ENCODE results near the gene TMEM14C. TPM values are rescaled to one million over a fixed set of nuclear protein-coding genes. Genes with fewer than 3 reads are reported as not detected.

TMEM14C gene
- 93.6 and 98.1 TPM in 2 replicates for total RNA-seq

DNA sequence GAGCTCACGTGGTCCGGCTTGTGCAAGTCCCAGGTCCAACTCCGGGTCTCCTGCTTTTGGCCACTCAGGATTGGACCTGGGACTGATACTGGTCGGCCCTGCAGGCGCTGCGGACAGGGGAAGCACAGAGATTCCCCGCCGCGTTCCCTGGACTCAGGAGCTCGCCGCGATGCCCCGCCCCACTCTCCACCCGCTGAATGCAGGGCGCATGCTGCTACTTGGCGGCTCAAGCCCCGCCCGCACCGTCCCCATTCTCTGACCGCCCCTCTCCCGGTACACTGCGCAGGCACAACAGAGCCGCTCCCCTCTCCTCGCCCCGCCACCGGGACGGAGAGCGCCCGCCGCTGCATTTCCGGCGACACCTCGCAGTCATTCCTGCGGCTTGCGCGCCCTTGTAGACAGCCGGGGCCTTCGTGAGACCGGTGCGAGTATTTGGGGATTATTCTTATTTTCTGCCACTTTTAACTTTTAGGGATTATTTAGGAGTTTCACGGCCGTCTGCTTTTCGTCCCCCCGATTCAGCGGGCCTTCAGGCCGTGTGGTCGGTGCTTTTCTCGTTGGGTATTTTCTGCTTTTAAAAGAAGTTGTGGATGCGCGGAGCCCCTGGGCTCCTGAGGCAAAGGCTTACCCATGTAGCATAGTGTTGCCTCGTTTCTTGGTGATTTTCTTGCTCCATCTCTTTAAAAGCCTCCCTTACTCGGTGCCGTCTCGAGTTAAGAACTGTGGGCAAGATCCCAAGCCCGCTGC is at the start of gene TMEM14C:
TMEM14C (plus strand) TSS at position 251 of the 747 bp plus-strand sequence. CDS start 1,544 bp downstream, outside the sequence.

GRCh38 chr6:10694302-10695085 is 28.4 kb upstream of the TMEM14C start, which contains the start of the genes C6orf52 and PAK1IP1:
TSS of gene C6orf52 (minus strand) at chr6:10694616. CDS start at chr6:10687550, 7,066 bp downstream.
TSS of gene PAK1IP1 (plus strand) at chr6:10694972. CDS start at chr6:10694986, 14 bp downstream.

GRCh38 chr6:10747251-10747972 is 24.5 kb downstream of the TMEM14C start, which contains the start of gene TMEM14B:
TSS of gene TMEM14B (plus strand) at chr6:10747805. CDS start at chr6:10749246, 1,441 bp downstream.

Other genes starting within 250 kb of the TMEM14C start
- gene GCNT2, start 201.7 kb upstream of the TMEM14C start, total RNA-seq, result 5.2 and 12.2 TPM in 2 replicates
- 1.1 TPM in 1 of 2 replicates, not detected in the other for gene C6orf52, start 28.5 kb upstream of the TMEM14C start, total RNA-seq
- 29.6 and 37.1 TPM in 2 replicates for gene PAK1IP1, start 28.1 kb upstream of the TMEM14C start, total RNA-seq
- gene TMEM14B, start 24.7 kb downstream of the TMEM14C start, total RNA-seq, result 82.8 and 106 TPM in 2 replicates
- not detected in 2 replicates for gene MAK, start 115.5 kb downstream of the TMEM14C start, total RNA-seq
- gene GCM2, start 159.0 kb downstream of the TMEM14C start, total RNA-seq, result not detected in 2 replicates
- gene SYCP2L, start 164.0 kb downstream of the TMEM14C start, total RNA-seq, result under 0.01 TPM in 1 of 2 replicates, not detected in the other

Measured in epithelial cell of umbilical artery (primary cell).